K562 (cell line): ENCODE measurements around the gene TRPM2. TPM values are rescaled to one million over a fixed set of nuclear protein-coding genes. Genes with fewer than 3 reads are reported as not detected.

Experiments used
- ATAC-seq: fragments of 200-7000 bp; cut with Tn5 transposase; 3 replicates; pipeline ENCODE4 v1.9.1; 2020; ENCODE audit warnings: moderate library complexity
- BruUV-seq: library from RNA; stranded (reverse); fragments of 400-500 nt; replicated peaks from 2 replicates; lab custom pipeline; 2021; lab: Mats Ljungman, UMichigan
- CTCF ChIA-PET: fragments of 300-600 bp; formaldehyde crosslinking; extraction: SDS; loops from one replicate; lab custom pipeline; 2021; ENCODE audit warnings: low intra/inter-chr PET ratio; lab: Yijun Ruan, JAX
- POLR2A ChIA-PET: fragments of 300-600, 350-650 bp; sonication (Branson Sonifier 250); formaldehyde crosslinking; extraction: SDS; loops from one replicate; lab custom pipeline; 2021; ENCODE audit warnings: antibody characterized with exemption, inconsistent platforms; lab: Yijun Ruan, JAX
- DNase-seq, 4 experiments: peaks; one replicate each; pipeline versions ENCODE4 v3.0.0 to v3.0.0-alpha.2; 2011 to 2018; ENCODE audit warnings: low spot score in 3 of 4, mixed read lengths in 3 of 4; ENCODE audit errors: extremely low read depth in 1 of 4
- FAIRE-seq: peaks from 2 replicates; lab custom pipeline; 2011; peaks lifted over from hg19 to GRCh38; lab: Jason Lieb, UNC
- H2AFZ ChIP-seq: 2 replicates; pipeline ENCODE4 v1.6.0; 2011; ENCODE audit warnings: low read depth, low read length, control low read depth, inconsistent platforms
- H3K27ac ChIP-seq: fragments of 200-600 bp; 3 replicates; pipeline ENCODE4 v1.8.0; 2011; ENCODE audit warnings: low read depth, mild to moderate bottlenecking, control low read depth, inconsistent platforms, low read length, moderate library complexity, mixed read lengths; ENCODE audit errors: extremely low read depth
- H3K27me3 ChIP-seq, 2 experiments: fragments of 300-600 bp in 1 of 2; 2 replicates in 1 of 2; 3 replicates in 1 of 2; pipeline versions ENCODE4 v1.6.0 to v1.8.0; 2011; ENCODE audit warnings: inconsistent platforms in 2 of 2, low read length in 2 of 2, mild to moderate bottlenecking in 1 of 2, mixed read lengths in 1 of 2, moderate library complexity in 1 of 2; ENCODE audit not compliant: control insufficient read depth in 2 of 2, insufficient read depth in 2 of 2
- H3K36me3 ChIP-seq: fragments of 300-600 bp; 3 replicates; pipeline ENCODE4 v1.8.0; 2011; ENCODE audit warnings: mild to moderate bottlenecking, low read length, inconsistent platforms; ENCODE audit not compliant: control insufficient read depth, insufficient read depth
- H3K4me1 ChIP-seq, 2 experiments: fragments of 200-600 bp in 1 of 2; replicated peaks in 1 of 2; 2 replicates in 1 of 2; 3 replicates in 1 of 2; pipeline versions ENCODE4 v1.5.1 to v1.8.0; 2011; ENCODE audit warnings: inconsistent platforms in 2 of 2, low read length in 2 of 2, mild to moderate bottlenecking in 1 of 2, mixed read lengths in 1 of 2, moderate library complexity in 1 of 2; ENCODE audit not compliant: control insufficient read depth in 2 of 2, insufficient read depth in 2 of 2
- H3K4me2 ChIP-seq: 2 replicates; pipeline ENCODE4 v1.6.1; 2011; ENCODE audit warnings: low read length, control low read depth, inconsistent platforms, mixed read lengths; ENCODE audit not compliant: insufficient read depth
- H3K4me3 ChIP-seq: fragments of 200-600 bp; sonication (generic), shearing (Covaris generic); 2 replicates; pipeline ENCODE4 v1.5.1; 2016; ENCODE audit warnings: control low read depth, inconsistent platforms
- H3K79me2 ChIP-seq: fragments of 200-600 bp; 3 replicates; pipeline ENCODE4 v1.8.0; 2011; ENCODE audit warnings: low read length, inconsistent platforms; ENCODE audit not compliant: control insufficient read depth, insufficient read depth
- H3K9ac ChIP-seq, 2 experiments: 2 replicates each; pipeline versions ENCODE4 v1.6.0 to v1.6.1; 2011; ENCODE audit warnings: low read depth in 2 of 2, low read length in 2 of 2, control low read depth in 1 of 2, inconsistent platforms in 1 of 2, mild to moderate bottlenecking in 1 of 2, mixed read lengths in 1 of 2; ENCODE audit not compliant: insufficient read depth in 1 of 2
- H3K9me1 ChIP-seq: one replicate; pipeline ENCODE4 v1.6.0; 2011; ENCODE audit warnings: inconsistent platforms, mild to moderate bottlenecking, low read length, moderate library complexity; ENCODE audit not compliant: control insufficient read depth, insufficient read depth
- H3K9me3 ChIP-seq: replicated peaks from 2 replicates; pipeline ENCODE4 v1.5.1; 2011; ENCODE audit warnings: low read depth, low read length, inconsistent platforms; ENCODE audit not compliant: control insufficient read depth, insufficient read depth
- H4K20me1 ChIP-seq: replicated peaks from 2 replicates; pipeline ENCODE4 v1.6.1; 2011; ENCODE audit warnings: low read length, inconsistent platforms, mixed read lengths; ENCODE audit not compliant: control insufficient read depth, insufficient read depth
- BCLAF1 ChIP-seq, 2 experiments: fragments of 450-650 bp in 1 of 2; IDR thresholded peaks; 2 replicates each; pipeline ENCODE4 v1.6.1; 2011 to 2017; ENCODE audit warnings: low read depth in 2 of 2, antibody characterized with exemption in 1 of 2, borderline replicate concordance in 1 of 2, low read length in 1 of 2, mild to moderate bottlenecking in 1 of 2, mixed read lengths in 1 of 2; ENCODE audit not compliant: control insufficient read depth in 1 of 2
- E2F3 ChIP-seq: fragments of 250-450 bp; sonication (Bioruptor Pico); IDR thresholded peaks from 2 replicates; pipeline ENCODE4 v1.4.0; 2020; ENCODE audit warnings: mild to moderate bottlenecking
- EP400 ChIP-seq: fragments of 450-650 bp; IDR thresholded peaks from 2 replicates; pipeline ENCODE4 v1.6.1; 2017; ENCODE audit warnings: antibody characterized with exemption, mild to moderate bottlenecking, moderate library complexity
- ETS2 ChIP-seq: IDR thresholded peaks from 2 replicates; pipeline ENCODE4 v1.6.1; 2016; ENCODE audit warnings: borderline replicate concordance, missing genetic modification characterization, mild to moderate bottlenecking, moderate library complexity, missing compliant biosample characterization; ENCODE audit not compliant: poor library complexity, severe bottlenecking
- MTA3 ChIP-seq: fragments of 450-650 bp; formaldehyde crosslinking; IDR thresholded peaks from 2 replicates; pipeline ENCODE4 v1.6.1; 2017; ENCODE audit warnings: mild to moderate bottlenecking, borderline replicate concordance
- NFRKB ChIP-seq: fragments of 450-650 bp; IDR thresholded peaks from 2 replicates; pipeline ENCODE4 v1.6.1; 2016; ENCODE audit warnings: low read depth
- NUFIP1 ChIP-seq: fragments of 450-650 bp; IDR thresholded peaks from 2 replicates; pipeline ENCODE4 v1.6.1; 2018; ENCODE audit not compliant: partially characterized antibody
- POLR2AphosphoS5 ChIP-seq: IDR thresholded peaks from 2 replicates; pipeline ENCODE4 v1.6.1; 2011; ENCODE audit warnings: mild to moderate bottlenecking, low read depth, low read length, moderate library complexity; ENCODE audit not compliant: control insufficient read depth, insufficient read depth
- SNIP1 ChIP-seq: fragments of 450-650 bp; IDR thresholded peaks from 2 replicates; pipeline ENCODE4 v1.7.1; 2017; ENCODE audit warnings: low read depth, mild to moderate bottlenecking
- STAG1 ChIP-seq: sonication (generic); formaldehyde crosslinking; IDR thresholded peaks from 2 replicates; pipeline ENCODE4 v1.5.0; 2020; ENCODE audit warnings: missing genetic modification reagents, borderline replicate concordance
- ZFP36 ChIP-seq: fragments of 150-350 bp; IDR thresholded peaks from 2 replicates; pipeline ENCODE4 v1.6.1; 2018; ENCODE audit warnings: low read length, low read depth; ENCODE audit not compliant: partially characterized antibody
- ZKSCAN3 ChIP-seq: fragments of 250-450 bp; sonication (Bioruptor Pico); IDR thresholded peaks from 2 replicates; pipeline ENCODE4 v1.4.0; 2020
- ZNF197 ChIP-seq: fragments of 200-800 bp; sonication (Bioruptor generic); IDR thresholded peaks from 2 replicates; pipeline ENCODE4 v1.6.1; 2016; ENCODE audit warnings: low read depth, missing genetic modification characterization, missing compliant biosample characterization
- WGBS: fragments of 100-300 bp; shearing (Covaris generic); methylation state at CpG from one replicate; pipeline ENCODE4 v1.1.6; 2016; ENCODE audit warnings: low coverage, mixed read lengths; ENCODE audit not compliant: insufficient coverage; ENCODE audit errors: missing lambda C conversion rate; 5-methylcytosine and 5-hydroxymethylcytosine counted together
- in situ Hi-C: fragments of 300-500 bp; cut with MboI; formaldehyde crosslinking; loops from 4 replicates; pipeline ENCODE4 v1.15.0; 2018; ENCODE audit warnings: inconsistent platforms, mixed read lengths
- intact Hi-C: fragments of 100-400 bp; cut with micrococcal nuclease; formaldehyde crosslinking; loops from 2 replicates; pipeline ENCODE4 v1.14.2; 2022
- polyA plus RNA-seq, 8 experiments: library from polyadenylated mRNA; depleted of rRNA in 4 of 8; stranded (reverse) in 5 of 8; unstranded in 3 of 8; fragments of >200 nt; fragmentation: Nextera tagmentation in 2 of 8; fragmentation: Illumina TruSeq in 1 of 8; extraction: Ambion mirVana in 2 of 8; extraction: Trizol in 1 of 8; gene quantifications; 2 replicates each; pipeline versions ENCODE4 v1.2.1 to v1.2.3, GENCODE V29; 2011 to 2014; ENCODE audit warnings: inconsistent platforms in 1 of 8, missing spikeins in 1 of 8
- total RNA-seq, 7 experiments: library from RNA; depleted of rRNA in 6 of 7; stranded (reverse); fragments of >200 nt in 6 of 7; fragmentation: Illumina TruSeq in 2 of 7; extraction: Trizol in 2 of 7; gene quantifications; 2 replicates each; pipeline versions ENCODE4 v1.2.1 to v1.2.3, GENCODE V29; 2011 to 2021; ENCODE audit warnings: low replicate concordance in 1 of 7

The TRPM2 gene
- total and polyA plus RNA-seq, 9 of the 15 experiments (the other 6 are each of a cell fraction or from before 2014, with no cell fraction given) = 0.33 to 2.1 (median 0.98) TPM; not detected in 2

GRCh38 chr21:44459712-44460440 is 106.5 kb downstream of the TRPM2 start:
- H3K27me3 ChIP-seq = peaks cover 32 to 83% of the 10 kb centered on the region in 2 experiments
- in situ Hi-C loops = no loop called here
- 2% methylated on average over 14 of the region's 14 CpGs for WGBS

More at GRCh38 chr21:44459712-44460440, 106.5 kb downstream of the TRPM2 start:
- no peak for TF ChIP-seq ZFP36
- no peak for TF ChIP-seq NFRKB
- TF ChIP-seq EP400 = no peak
- TF ChIP-seq SNIP1 = no peak
- TF ChIP-seq NUFIP1 = no peak
- TF ChIP-seq POLR2AphosphoS5 = no peak
- no peak for TF ChIP-seq STAG1 (CRISPR knock-in tag)
- TF ChIP-seq ETS2 = no peak
- TF ChIP-seq BCLAF1 (IDR thresholded peaks at IDR 0.05; ENCODE audit: borderline replicate concordance in 1 of 2, control insufficient read depth in 1 of 2, low read depth in 2 of 2, low read length in 1 of 2) = no peak
- no peak for TF ChIP-seq E2F3 (CRISPR knock-in tag)
- no peak for TF ChIP-seq ZKSCAN3 (CRISPR knock-in tag)
- TF ChIP-seq ZNF197 (CRISPR knock-in tag) = no peak
- no peak for TF ChIP-seq MTA3
- Histone ChIP-seq H2AFZ (no peak overlapping the region), H3K9ac (no peak overlapping the region; a peak in 1 of 4 replicates), H3K36me3 (no peaks in the 10 kb centered on the region), H3K9me1 (no peaks in the 10 kb centered on the region), H3K4me2 (no peak overlapping the region), H3K27ac (no peak overlapping the region), H3K79me2 (no peaks in the 10 kb centered on the region), H3K4me3 (no peak overlapping the region), H3K4me1 (peaks cover 0 to 37% of the 10 kb centered on the region in 2 experiments; a peak in 1 of 5 replicates), H4K20me1 (peaks cover 7% of the 10 kb centered on the region; the same call in 1 of the 2 replicates), H3K9me3 (no peaks in the 10 kb centered on the region)
- no TSS peak for BruUV-seq
- ChIA-PET CTCF (no interaction called here), POLR2A (no interaction called here)
- DNase-seq (no peak), ATAC-seq (no peak), FAIRE-seq (no peak)
- intact Hi-C loops = no loop called here
